HL-60 (cell line): Measurements from ENCODE around the gene OR4D6.

Source experiments
- DNase-seq, 2 experiments: peaks; one replicate each; pipeline ENCODE4 v3.0.0-alpha.2; 2010 to 2020; ENCODE audit warnings: low read depth in 1 of 2, low spot score in 1 of 2
- H3K27ac ChIP-seq: fragments of 250-450 bp; sonication (Bioruptor Pico); replicated peaks from 2 replicates; pipeline ENCODE4 v1.5.1; 2020; ENCODE audit warnings: mild to moderate bottlenecking, moderate library complexity
- H3K27me3 ChIP-seq: fragments of 250-450 bp; sonication (Bioruptor Pico); 2 replicates; pipeline ENCODE4 v1.5.1; 2021; ENCODE audit warnings: mild to moderate bottlenecking, moderate library complexity; ENCODE audit not compliant: insufficient read depth, poor library complexity, severe bottlenecking
- H3K4me3 ChIP-seq: replicated peaks from 2 replicates; pipeline ENCODE4 v1.5.1; 2011; ENCODE audit warnings: mild to moderate bottlenecking, control low read depth, low read length; ENCODE audit not compliant: insufficient read depth
- CTCF ChIP-seq: IDR thresholded peaks from one replicate; pipeline ENCODE4 v1.5.1; 2011; ENCODE audit warnings: low read length, control low read depth, inconsistent platforms; ENCODE audit not compliant: insufficient read depth
- GABPA ChIP-seq: IDR thresholded peaks from 2 replicates; pipeline ENCODE4 v1.6.1; 2012; ENCODE audit warnings: low read depth
- POLR2AphosphoS5 ChIP-seq: IDR thresholded peaks from 2 replicates; pipeline ENCODE4 v1.6.1; 2012; ENCODE audit warnings: low read depth
- REST ChIP-seq: IDR thresholded peaks from 2 replicates; pipeline ENCODE4 v1.6.1; 2012; ENCODE audit warnings: low read depth; ENCODE audit not compliant: insufficient replicate concordance
- SPI1 ChIP-seq: IDR thresholded peaks from 2 replicates; pipeline ENCODE4 v1.6.1; 2012; ENCODE audit warnings: low read depth, mild to moderate bottlenecking, borderline replicate concordance

The OR4D6 gene

DNA sequence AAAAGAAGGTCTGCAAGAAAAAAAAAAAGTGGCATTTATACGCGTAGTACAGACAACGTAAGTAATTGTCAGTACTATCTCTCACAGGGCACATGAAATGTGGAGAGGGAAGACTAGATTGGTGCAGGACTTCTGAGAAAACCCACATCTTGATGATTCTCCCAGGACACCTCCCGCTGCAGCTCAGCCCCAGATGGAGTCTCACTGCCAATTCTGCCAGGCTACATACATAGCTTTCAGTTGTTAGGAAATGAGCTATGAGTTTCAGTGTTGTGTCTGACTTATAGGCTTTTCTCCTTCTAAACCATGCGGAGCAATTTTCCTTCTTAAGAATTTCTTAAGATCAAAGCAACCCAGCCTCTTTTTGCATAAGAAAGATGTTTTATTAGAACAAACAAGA, 40.1 kb upstream of the OR4D6 start:
- Histone ChIP-seq H3K27me3 (no peaks in the 10 kb centered on the region), H3K4me3 (no peak overlapping the region), H3K27ac (no peak overlapping the region)
- TF ChIP-seq SPI1 (no peak), POLR2AphosphoS5 (no peak), CTCF (no peak), REST (no peak)
- DNase-seq: no peak

DNA sequence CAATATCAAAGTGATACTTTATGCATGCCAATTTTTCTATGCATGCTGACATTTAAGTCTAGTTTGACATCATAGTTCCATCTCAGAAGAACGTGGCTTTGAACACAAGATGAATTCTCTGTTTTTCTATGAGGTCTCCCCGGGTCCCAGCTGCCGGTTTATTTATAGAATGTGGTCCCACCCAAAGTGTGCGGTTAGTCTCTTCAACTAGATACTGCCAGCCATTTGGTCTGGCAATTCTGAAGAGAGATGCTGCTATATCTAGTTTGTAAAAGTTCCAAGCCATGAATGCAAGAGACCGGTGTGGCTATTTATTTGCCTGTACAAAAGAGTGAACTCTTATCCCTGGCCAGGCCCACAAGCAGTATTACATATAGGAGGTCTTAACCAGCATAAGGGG, 39.7 kb upstream of the OR4D6 start:
- Histone ChIP-seq H3K27ac (no peak overlapping the region), H3K4me3 (no peak overlapping the region), H3K27me3 (no peaks in the 10 kb centered on the region)
- no peak for DNase-seq
- TF ChIP-seq GABPA: no peak
- no peak for TF ChIP-seq SPI1
- TF ChIP-seq REST: no peak
- no peak for TF ChIP-seq CTCF
- no peak for TF ChIP-seq POLR2AphosphoS5

GRCh38 chr11:59418156-59418555, 38.6 kb upstream of the OR4D6 start:
- H3K27me3 ChIP-seq: no peaks in the 10 kb centered on the region
- DNase-seq: no peak
- H3K27ac ChIP-seq: no peak overlapping the region
- TF ChIP-seq SPI1 (no peak), POLR2AphosphoS5 (no peak), REST (no peak), GABPA (no peak), CTCF (no peak)
- no peak overlapping the region for H3K4me3 ChIP-seq
